WI38 (cell line): ENCODE measurements around the gene MYB.

Source experiments
- H3K4me3 ChIP-seq: 2 replicates; pipeline ENCODE4 v1.5.1; 2011; ENCODE audit warnings: low read depth, mild to moderate bottlenecking, control low read depth, low read length
- CTCF ChIP-seq: IDR thresholded peaks from 2 replicates; pipeline ENCODE4 v1.5.1; 2012; ENCODE audit warnings: low read depth, mild to moderate bottlenecking, control low read depth, low read length

The MYB gene

GRCh38 chr6:135191508-135192255 is 10.6 kb downstream of the MYB start:
- TF ChIP-seq CTCF: no peak
- H3K4me3 ChIP-seq: no peak overlapping the region

DNA sequence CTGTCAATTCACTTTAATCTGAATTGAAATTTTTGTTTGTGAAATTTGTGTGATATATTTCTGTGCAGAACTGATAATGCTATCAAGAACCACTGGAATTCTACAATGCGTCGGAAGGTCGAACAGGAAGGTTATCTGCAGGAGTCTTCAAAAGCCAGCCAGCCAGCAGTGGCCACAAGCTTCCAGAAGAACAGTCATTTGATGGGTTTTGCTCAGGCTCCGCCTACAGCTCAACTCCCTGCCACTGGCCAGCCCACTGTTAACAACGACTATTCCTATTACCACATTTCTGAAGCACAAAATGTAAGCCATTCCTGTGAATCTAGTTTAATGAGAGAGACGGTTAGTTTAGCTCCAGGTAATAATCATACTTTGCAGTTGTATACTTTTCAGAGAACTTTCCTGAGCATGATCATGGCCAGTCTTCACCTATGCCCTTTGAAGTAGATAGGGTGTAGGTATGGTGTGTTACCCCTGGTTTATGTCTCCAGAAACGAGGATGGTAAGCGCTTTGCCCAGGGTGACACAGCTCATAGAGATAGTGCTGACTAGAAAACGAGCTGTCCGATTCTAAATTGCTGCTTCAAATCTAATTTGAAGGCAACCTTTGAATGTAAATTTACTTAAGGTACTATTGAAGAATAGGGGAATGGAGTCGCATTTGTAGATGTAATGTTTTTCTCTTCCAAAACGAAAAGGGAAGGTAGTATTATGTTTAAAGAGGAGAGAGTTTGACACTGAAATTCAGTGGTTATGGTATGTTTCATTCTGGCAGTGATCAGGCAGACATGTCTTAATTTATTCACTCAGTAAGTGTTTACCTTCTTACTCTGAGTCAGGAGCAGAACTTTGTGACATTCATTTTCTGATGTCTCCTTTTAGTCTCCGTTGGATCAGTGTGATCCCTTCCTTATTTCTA is 11.4 kb downstream of the MYB start:
- no peak overlapping the region for H3K4me3 ChIP-seq
- no peak for TF ChIP-seq CTCF

DNA sequence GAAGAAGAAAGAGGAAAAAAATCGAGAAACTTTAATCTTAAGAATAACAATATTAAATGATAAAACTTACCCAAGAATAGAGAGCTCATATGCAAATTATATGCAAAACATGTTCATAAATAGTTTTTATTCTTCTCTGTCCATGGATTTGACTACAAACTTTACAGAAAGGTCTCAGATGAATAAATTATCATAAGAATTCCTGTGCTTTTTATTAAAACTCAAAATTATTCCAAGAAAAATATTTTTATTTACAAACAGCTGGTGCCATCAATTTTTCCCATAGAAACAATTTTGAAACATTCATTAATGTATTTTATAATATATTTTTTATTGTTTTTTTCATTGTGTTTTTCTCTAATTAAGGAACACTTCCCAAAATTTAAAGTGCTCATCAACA is 12.1 kb downstream of the MYB start:
- TF ChIP-seq CTCF: no peak

GRCh38 chr6:135195041-135195440 is 13.9 kb downstream of the MYB start:
- TF ChIP-seq CTCF: no peak
- H3K4me3 ChIP-seq: no peak overlapping the region

More for the DNA sequence above, 12.1 kb downstream of the MYB start:
- no peak overlapping the region for H3K4me3 ChIP-seq

DNA sequence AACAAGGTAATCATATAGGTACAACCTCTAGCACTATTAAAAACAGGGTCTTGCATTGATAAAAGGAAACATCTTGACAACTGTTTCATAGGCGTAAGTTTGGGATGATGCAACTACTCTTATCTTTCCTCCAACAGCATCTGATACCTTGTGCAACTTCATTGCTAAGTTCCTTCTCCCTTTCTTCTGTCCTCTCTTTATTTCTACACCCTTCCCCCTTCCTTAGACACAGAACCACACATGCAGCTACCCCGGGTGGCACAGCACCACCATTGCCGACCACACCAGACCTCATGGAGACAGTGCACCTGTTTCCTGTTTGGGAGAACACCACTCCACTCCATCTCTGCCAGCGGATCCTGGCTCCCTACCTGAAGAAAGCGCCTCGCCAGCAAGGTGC is 14.4 kb downstream of the MYB start:
- TF ChIP-seq CTCF: no peak

DNA sequence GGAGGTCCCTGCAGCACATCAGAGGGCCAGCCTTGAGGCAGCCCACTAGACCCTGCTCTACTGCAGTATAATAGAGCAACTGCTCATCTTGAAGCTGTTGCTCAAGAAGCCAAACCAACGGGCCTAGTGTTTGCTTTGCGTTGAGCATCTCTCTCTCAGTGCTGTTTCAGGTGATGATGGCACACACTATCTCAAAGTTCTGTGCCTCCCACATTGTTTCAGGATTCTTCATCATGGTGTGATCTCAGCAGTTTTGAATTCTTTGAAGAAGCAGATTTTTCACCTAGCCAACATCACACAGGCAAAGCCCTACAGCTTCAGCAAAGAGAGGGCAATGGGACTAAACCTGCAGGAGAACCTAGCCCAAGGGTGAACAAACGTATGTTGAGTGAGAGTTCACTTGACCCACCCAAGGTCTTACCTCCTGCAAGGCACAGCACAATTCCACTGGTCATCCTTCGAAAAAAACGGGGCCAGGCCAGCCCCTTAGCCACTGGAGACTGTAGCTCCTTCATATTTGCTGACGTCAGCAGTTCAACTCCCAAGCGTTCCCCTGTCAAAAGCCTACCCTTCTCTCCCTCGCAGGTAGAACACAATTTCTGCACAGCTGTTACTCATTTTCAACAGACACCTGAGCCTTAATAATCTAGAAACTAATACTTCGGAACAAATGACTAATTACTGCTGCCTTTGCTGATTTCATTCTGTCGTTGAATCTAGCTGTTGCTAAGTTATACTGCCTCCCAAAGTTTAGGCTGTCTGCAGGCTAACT is 15.8 kb downstream of the MYB start:
- H3K4me3 ChIP-seq: no peak overlapping the region
- TF ChIP-seq CTCF: no peak

More for the DNA sequence above, 14.4 kb downstream of the MYB start:
- H3K4me3 ChIP-seq: no peak overlapping the region
